DMS 273 (cell line): Measurements from ENCODE around the gene CLCN6.
A peak's percentile ranks its signal among the peaks of the same experiment; 100 is the strongest.

Experiments
- DNase-seq: peaks from one replicate; lab custom pipeline; 2025; ENCODE audit not compliant: unreplicated experiment; lab: John Stamatoyannopoulos, UW

CLCN6 gene

GRCh38 chr1:11847667-11848372, 41.8 kb downstream of the CLCN6 start, which contains the start of gene NPPA:
Gene NPPA, minus strand, starts transcription at chr1:11847783. Its CDS starts 99 bp downstream, at chr1:11847684.
- peak; percentile 98 for DNase-seq

DNA sequence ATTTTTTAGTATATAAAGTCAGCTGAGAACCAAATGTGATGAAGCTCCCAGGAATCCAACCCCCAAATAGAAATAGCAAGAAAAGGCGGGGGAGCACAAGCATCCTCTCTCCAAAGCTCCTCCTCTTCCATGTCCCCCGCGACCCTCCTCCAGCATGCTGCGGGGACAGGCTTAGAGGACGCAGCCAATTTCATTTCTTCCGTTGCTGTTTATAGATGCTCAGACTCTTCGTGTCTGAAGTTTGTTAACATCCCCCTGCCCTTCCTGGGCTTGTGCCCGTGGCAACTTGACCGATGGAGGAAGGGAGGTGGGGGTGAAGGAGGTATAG, 42.3 kb downstream of the CLCN6 start:
- no peak for DNase-seq

- no peak for DNase-seq
Observed at GRCh38 chr1:11850156-11850555, 44.2 kb downstream of the CLCN6 start.

DNA sequence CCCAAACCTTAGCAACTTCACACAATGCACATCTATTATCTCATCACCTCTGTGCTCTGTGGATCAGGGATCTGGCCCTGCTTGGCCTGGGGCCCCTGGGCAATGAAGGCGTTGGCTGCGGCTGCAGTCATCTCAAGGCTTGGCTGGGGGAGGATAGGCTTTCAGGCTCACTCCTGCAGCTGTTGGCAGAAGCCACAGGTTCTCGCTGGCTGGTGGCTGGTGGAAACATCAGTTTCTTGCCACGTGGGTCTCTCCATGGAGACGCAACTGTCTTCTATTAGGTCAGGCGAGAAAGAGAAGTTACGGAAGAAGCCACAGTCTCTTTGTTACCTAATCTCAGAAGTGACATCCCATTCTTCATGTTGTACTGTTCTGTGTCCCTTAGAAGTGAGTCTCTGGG, 45.2 kb downstream of the CLCN6 start:
- no peak for DNase-seq

GRCh38 chr1:11854519-11854918, 48.5 kb downstream of the CLCN6 start:
- no peak for DNase-seq

DNA sequence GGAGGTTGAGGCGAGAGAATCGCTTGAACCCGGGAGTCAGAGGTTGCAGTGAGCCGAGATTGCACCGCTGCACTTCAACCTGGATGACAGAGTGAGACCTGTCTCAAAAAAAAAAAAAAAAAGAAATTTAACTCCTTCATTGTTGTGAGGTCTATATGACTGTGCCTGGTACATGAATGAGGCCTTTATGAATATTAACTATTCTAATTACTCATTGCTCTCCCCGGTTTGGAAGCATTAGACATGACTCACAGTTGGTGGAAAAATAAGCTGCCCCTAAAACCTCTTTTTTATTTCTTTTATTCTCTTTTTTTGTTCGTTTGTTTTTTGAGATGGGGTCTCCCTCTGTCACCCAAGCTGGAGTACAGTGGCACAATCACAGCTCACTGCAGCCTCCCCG, 49.4 kb downstream of the CLCN6 start:
- no peak for DNase-seq

- no peak for DNase-seq
Observed at GRCh38 chr1:11856698-11857097, 50.7 kb downstream of the CLCN6 start.

DNA sequence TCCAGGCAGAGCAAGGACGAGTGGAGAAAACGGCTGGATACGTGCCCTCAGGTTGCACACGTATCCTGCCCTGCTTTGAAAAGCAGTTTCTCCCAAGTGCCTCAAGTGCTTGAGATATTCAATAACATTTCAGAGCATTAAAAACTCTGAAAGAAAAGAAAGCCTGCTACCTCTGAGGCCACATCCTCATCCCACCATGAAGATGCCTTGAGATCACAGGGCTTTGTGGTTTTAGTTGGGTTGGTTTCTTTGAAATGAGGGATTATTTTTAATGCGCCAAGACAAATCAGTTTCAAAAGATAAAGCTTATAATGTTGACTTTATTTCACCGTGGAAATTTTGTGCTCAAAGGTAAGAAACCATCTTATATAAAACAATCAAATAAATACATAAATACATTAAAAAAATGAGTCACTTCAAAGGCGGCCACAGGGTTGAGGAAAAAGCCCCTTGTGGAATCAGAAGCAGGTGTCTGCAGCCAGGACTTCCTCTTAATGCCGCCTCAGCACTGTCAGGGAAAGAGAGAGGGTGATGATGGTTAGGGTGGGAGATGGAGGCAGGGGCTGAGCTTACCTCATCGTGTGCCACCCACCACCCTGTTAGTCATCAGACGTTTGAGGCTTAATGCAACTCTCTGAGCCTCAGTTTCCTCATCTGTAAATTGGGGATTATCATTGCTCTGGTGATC, 51.3 kb downstream of the CLCN6 start:
- DNase-seq: no peak

DNA sequence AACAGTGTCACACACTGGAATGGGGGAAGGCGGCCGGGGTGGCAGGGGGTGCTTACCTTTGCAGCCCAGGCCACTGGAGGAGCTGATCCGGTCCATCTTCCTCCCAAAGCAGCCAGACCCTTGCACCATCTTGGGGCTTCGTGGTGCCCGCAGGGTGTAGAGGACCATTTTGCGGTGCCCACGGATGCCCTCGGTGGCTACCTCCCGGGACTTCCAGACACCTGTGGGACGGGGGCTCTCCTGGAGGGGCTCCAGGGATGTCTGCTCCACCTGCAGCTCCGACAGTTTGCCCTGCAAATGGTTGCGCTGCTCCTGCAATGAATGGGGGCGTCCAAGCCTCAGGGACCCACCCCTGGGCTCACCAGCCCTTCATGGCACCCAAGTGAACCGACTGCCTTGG, 52.2 kb downstream of the CLCN6 start:
- no peak for DNase-seq

DNA sequence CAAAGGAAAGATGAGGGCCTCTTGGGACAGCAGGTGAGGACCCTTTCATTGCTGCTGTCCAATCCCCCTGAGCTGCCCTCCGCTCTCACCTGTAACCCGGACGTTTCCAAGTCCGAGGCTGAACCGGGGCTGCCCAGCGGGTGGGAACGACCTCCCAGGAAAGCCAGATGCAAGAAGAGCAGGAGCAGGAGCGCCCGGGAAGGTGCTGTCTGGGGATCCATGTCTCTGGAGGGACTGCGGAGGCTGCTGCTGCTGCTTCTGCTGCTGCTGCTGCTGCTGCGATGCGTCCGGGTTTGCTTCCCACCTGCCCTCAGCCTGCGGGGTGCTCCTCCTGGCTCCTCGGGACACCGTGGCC, 52.6 kb downstream of the CLCN6 start, which contains the start of gene NPPB:
Gene NPPB (minus strand): TSS at position 333 of the 355 bp plus-strand sequence. CDS start 112 bp downstream, at position 221.
- no peak for DNase-seq

DNA sequence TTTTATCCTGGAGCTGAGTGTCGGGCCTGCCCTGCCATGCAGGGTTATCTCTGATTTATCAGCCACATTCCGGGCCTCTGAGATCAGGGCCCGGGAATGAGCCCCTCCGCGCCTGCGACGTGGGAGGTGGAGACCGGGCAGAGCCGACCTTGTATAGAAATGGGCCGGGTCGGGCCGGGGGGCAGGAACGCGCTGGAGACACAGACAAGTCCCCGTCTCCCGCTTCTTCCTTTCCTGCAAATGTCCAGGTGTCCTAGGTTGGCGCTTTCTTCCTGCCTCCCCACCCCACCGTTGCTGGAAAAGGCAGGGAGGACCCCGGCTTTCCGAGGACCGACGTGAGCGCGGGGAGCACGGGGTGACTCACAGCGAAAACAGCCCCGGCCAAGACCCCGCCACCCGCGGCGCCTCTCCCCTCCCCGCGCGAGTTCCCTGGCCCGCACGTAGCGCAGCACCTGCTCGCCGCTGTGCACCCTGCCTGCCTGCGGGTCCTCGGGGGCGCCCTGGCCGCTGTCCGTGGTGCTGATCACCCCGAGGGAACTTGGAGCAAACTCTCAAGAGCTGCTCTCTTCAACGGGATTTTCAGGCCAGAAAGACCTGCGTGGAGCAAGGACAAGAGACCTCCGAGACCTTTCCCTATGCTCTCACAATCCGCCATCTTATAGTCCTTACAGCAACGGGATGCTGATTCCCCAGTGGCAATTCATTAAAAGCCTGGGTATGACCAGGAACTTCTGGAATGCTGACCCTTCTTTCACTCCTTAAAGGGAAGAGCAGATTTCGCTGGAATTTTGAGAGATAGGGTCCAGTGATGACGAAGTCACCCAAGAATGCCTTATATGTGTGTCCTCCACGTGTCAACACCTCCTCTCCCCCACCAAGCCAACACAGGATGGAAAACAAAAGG, 53.2 kb downstream of the CLCN6 start:
- peak; percentile 54 for DNase-seq

GRCh38 chr1:11860083-11860482, 54.1 kb downstream of the CLCN6 start:
- DNase-seq: no peak

GRCh38 chr1:11860587-11860986, 54.6 kb downstream of the CLCN6 start:
- no peak for DNase-seq

DNA sequence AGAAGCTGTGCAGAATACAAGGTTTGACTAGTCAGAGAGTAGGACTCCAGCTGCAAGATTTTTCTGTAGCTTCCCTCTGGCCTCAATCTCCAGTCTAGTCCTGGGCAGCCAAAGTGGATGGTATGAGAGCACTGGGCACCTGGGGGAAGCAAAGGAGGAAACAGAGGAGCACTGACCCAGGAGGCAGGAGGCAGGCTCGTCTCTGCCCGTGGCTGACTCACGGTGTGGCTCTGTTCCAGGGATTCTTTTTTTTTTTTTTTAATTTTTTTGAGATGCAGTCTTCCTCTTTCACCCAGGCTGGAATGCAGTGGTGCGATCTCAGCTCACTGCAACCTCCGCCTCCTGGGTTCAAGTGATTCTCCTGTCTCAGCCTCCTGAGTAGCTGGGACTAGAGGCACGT, 56.9 kb downstream of the CLCN6 start:
- DNase-seq: no peak

DNA sequence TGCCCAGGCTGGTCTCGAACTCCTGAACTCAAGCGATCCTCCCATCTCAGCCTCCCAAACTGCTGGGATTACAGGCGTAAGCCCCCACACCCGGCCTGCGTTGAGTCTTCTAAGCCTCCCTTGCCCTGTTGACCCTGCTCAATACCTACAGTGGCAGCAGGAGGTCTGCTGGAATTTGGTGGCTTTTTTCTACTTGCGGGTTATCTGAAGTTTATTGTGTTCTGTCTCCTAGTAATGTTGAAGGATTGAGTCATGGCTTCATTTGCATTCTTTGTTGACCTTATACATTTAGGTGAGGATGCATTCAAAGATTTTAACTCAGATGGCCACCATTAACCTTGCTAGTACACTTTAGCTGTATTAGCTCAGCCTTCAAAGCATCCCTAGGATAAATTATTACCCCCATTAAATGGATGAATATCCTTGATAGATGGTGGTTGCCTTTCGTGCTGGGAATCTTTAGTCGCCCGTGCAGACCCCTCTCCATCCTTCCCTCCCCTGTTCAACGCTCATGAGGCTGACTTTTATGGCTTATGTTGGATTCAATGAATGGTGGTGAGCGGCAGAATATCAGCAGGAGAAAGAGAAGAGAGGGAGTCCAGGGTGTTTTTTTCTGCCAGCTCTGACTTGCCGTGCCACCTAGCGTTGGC, 62.5 kb downstream of the CLCN6 start:
- DNase-seq: no peak

DNA sequence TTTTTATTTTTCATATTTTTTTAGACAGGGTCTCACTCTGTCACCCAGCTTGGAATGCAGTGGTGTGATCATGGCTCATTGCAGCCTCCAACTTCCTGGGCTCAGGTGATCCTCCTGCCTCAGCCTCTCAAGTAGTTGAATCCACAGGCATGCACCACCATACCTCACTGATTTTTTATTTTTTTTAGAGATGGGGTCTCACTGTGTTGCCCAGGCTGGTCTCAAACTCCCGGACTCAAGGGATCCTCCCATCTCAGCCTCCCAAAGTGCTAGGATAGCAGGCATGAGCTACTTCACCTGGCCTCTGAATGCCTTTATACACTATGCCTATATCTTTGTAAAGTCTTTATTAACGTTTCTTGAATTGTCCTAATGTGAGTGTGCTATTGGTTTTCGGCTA, 63.1 kb downstream of the CLCN6 start:
- DNase-seq: no peak

- DNase-seq: no peak
Observed at GRCh38 chr1:11869650-11870207, 63.7 kb downstream of the CLCN6 start.

DNA sequence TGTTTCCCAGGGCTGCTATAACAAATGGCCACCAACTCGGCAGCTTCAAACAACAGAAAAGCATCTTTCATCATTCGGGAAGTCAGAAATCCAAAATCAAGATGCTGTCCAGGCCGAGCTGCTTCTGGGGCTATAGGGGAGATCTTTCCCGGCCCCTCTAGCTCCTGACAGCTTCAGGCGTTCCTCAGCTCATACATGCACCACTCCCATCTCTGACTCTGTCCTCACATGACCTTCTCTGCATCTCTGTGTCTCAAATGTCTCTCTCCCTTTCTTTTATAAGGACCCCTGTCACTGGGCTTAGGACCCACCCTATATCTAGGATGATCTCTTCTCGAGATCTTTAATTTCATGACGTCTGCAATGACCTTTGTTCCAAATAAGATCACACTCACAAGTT, 66.6 kb downstream of the CLCN6 start:
- no peak for DNase-seq

DNA sequence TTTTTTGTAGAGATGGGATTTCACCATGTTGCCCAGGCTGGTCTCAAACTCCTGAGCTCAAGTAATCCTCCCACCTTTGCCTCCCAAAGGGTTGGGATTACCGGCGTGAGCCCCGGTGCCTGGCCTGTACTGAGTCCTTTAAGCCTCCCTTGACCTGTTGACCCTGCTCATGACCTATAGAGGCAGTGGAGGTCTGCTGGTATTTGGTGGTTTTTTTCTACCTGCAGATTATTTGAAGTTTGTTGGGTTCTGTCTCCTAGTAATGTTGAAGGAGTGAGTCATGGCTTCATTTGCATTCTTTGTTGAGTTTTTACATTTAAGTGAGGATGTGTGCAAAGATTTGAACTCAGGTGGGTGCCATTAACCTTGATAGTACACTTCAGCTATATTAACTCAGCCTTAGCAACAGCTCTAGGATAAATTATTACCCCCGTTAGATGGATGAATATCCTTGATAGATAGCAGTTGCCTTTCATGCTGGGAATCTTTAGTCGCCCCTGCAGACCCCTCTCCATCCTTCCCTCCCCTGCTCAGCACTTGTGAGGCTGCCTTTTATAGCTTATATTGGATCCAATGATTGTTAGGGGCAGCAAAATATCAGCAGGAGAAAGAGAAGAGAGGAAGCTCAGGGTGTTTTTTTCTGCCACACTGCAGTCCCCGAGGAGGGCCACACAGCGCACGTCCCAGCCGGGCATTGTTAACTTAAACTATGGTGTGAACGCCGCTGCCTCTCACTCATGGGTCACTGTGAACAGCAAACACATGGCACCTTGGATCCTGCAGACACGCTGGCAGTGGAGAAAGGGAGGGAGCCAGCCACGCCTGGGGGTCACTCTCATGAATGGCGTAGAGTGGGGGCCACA, 67.6 kb downstream of the CLCN6 start:
- DNase-seq: no peak

DNA sequence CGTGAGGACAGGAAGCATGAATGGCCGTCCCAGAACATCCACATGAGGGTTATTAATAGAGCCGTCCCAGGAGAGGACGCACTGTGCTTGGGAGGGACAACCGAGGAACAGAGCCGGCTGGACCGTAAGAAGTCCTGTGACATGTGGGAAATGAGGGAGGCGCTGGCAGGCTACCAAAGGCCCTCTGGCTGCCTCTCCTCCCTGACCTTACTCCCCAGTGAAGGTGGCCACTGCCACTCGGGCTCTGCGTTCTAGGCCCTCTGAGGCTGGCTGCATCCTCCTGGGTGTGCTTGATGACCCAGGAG, 68.2 kb downstream of the CLCN6 start:
- DNase-seq: no peak
